Measurements from ENCODE around the gene WRAP73. TPM values are rescaled to one million over a fixed set of nuclear protein-coding genes. Genes with fewer than 3 reads are reported as not detected.

Gene WRAP73
- total RNA-seq, 4 donors from 2014 or later = 12.9 to 25.9 (median 15.7) TPM

DNA sequence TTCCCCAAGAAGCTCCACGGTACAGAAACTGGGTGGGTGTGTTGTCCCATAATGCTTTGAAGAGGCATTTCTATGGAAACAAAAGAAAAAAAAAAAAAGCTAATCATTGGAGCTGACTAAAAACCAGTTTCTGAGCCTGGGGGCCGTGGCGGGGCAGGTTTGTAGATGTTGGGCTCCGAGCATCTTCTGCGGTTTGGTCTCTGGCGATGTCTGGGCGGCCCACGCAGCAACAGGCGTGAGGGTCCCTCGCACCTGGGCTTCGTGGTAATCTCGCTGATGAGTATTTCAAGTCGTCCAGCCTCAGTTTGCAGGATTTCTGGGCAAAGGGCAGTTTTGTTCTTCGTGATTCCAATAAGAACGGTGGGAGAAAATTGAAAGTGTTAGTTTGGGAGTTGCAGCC lies 9.2 kb upstream of the WRAP73 start:
- WGBS = 95% methylated on average over 15 of the region's 15 CpGs
- no peak for TF ChIP-seq CTCF (IDR thresholded peaks at IDR 0.05)
- TF ChIP-seq POLR2A (IDR thresholded peaks at IDR 0.05; ENCODE audit: low read depth) = no peak
- no peak for TF ChIP-seq EP300 (IDR thresholded peaks at IDR 0.05)
- no peak for TF ChIP-seq POLR2AphosphoS5 (IDR thresholded peaks at IDR 0.05)
- Histone ChIP-seq H3K36me3 (no peaks in the 10 kb centered on the region), H3K4me3 (no peak overlapping the region), H3K27me3 (peaks cover 0 to 72% (median 8%) of the 10 kb centered on the region in 4 donors), H3K4me1 (no peaks in the 10 kb centered on the region), H3K27ac (replicated peaks in 1 of 4) (no peak overlapping the region), H3K9me3 (no peaks in the 10 kb centered on the region)
- intact Hi-C loops (cut with DNase I) = no loop called here
- DNase-seq (ENCODE audit: extremely low spot score) = no peak

- no peak for DNase-seq (ENCODE audit: extremely low spot score)
These were observed 8.3 kb upstream of the WRAP73 start for GRCh38 chr1:3658231-3658615.

DNA sequence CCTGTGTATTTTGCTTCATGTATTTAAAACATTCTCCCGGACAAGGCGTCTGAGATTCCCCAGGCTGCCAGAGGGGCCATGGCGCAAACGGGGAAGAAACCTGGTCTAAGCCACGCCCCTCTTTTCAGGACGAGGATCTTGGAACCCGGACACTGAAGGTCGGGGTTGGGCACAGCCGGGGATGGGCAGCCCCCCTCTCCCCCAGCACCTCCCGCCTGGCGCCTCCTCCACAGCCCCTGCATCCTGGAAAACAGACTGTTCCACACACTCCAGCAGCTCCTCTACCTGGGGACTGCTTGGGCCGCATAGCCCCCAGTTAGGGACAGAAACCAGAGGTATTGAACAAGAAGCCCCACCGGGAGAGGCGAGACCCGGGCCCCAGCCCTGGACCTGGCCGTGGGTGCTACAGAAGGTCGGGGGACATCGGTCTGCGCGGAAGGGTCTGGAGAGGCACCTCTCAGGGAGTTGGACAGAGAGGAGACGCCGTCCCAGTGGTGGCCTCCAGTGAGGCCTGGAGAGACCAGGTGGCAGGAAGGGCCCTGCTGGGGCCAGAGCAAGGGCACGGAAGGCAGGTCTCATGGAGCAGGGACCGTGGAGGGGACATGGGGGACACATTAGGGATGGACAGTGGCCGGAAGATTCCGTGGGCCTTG lies 7.8 kb upstream of the WRAP73 start:
- H3K27me3 ChIP-seq = peaks cover 0 to 74% (median 22%) of the 10 kb centered on the region in 4 donors
- intact Hi-C loops (cut with DNase I) = no loop called here
- no peaks in the 10 kb centered on the region for H3K9me3 ChIP-seq
- 77% methylated on average over 26 of the region's 26 CpGs for WGBS
- no peak for DNase-seq (ENCODE audit: extremely low spot score)
- no peak overlapping the region for H3K4me3 ChIP-seq
- H3K4me1 ChIP-seq = peaks cover under 1 to 7% (median 3%) of the 10 kb centered on the region in 4 donors
- H3K36me3 ChIP-seq = no peaks in the 10 kb centered on the region
- H3K27ac ChIP-seq (replicated peaks in 1 of 4) = no peak overlapping the region
- TF ChIP-seq CTCF (IDR thresholded peaks at IDR 0.05) (no peak), EP300 (IDR thresholded peaks at IDR 0.05) (no peak), POLR2A (IDR thresholded peaks at IDR 0.05; ENCODE audit: low read depth) (no peak), POLR2AphosphoS5 (IDR thresholded peaks at IDR 0.05) (no peak)

More at GRCh38 chr1:3658231-3658615, 8.3 kb upstream of the WRAP73 start:
- H3K9me3 ChIP-seq = no peaks in the 10 kb centered on the region
- WGBS = 66% methylated on average over 14 of the region's 14 CpGs
- H3K36me3 ChIP-seq = no peaks in the 10 kb centered on the region
- H3K27ac ChIP-seq (replicated peaks in 1 of 4) = no peak overlapping the region
- H3K4me3 ChIP-seq = no peak overlapping the region
- intact Hi-C loops (cut with DNase I) = no loop called here
- TF ChIP-seq CTCF (IDR thresholded peaks at IDR 0.05) = no peak
- peaks cover 0 to 74% (median 16%) of the 10 kb centered on the region in 4 donors for H3K27me3 ChIP-seq
- peaks cover 0 to 2% (median 0%) of the 10 kb centered on the region in 4 donors for H3K4me1 ChIP-seq

GRCh38 chr1:3657096-3657475 lies 7.2 kb upstream of the WRAP73 start:
- Histone ChIP-seq H3K27me3 (peaks cover 0 to 74% (median 27%) of the 10 kb centered on the region in 4 donors), H3K4me3 (no peak overlapping the region), H3K4me1 (peaks cover 4 to 13% (median 9%) of the 10 kb centered on the region in 4 donors), H3K36me3 (no peaks in the 10 kb centered on the region), H3K27ac (replicated peaks in 1 of 4) (no peak overlapping the region), H3K9me3 (no peaks in the 10 kb centered on the region)
- DNase-seq (ENCODE audit: extremely low spot score) = no peak
- intact Hi-C loops (cut with DNase I) = no loop called here
- no peak for TF ChIP-seq EP300 (IDR thresholded peaks at IDR 0.05)
- TF ChIP-seq POLR2A (IDR thresholded peaks at IDR 0.05; ENCODE audit: low read depth) = no peak
- WGBS = 77% methylated on average over 6 of the region's 6 CpGs

GRCh38 chr1:3656450-3657095 lies 6.7 kb upstream of the WRAP73 start:
- Histone ChIP-seq H3K4me3 (no peak overlapping the region), H3K4me1 (peaks cover 10 to 18% (median 15%) of the 10 kb centered on the region in 4 donors), H3K9me3 (no peaks in the 10 kb centered on the region), H3K36me3 (no peaks in the 10 kb centered on the region), H3K27ac (replicated peaks in 1 of 4) (no peak overlapping the region), H3K27me3 (peaks cover 0 to 77% (median 32%) of the 10 kb centered on the region in 4 donors)
- DNase-seq (ENCODE audit: extremely low spot score) = no peak
- intact Hi-C loops (cut with DNase I) = no loop called here
- WGBS = 87% methylated on average over 13 of the region's 13 CpGs
- TF ChIP-seq CTCF (IDR thresholded peaks at IDR 0.05) = no peak
- TF ChIP-seq POLR2AphosphoS5 (IDR thresholded peaks at IDR 0.05) = no peak
- TF ChIP-seq POLR2A (IDR thresholded peaks at IDR 0.05; ENCODE audit: low read depth) = no peak
- no peak for TF ChIP-seq EP300 (IDR thresholded peaks at IDR 0.05)
